Activated CD8-positive, alpha-beta memory T cell treated with anti-CD3 and anti-CD28 coated beads, Interleukin-2, amount 50 U/mL, for 1 hour (primary cell): ENCODE measurements around the gene CYTH3.
"Not testable (repeated sequence)": the region's sequence is repeated elsewhere in the genome, so short reads cannot be mapped to it uniquely, and the experiment has no call there.

Experiments used
- DNase-seq: peaks from one replicate; pipeline ENCODE4 v3.0.0-alpha.2; 2020; ENCODE audit errors: extremely low read depth

Gene CYTH3

DNA sequence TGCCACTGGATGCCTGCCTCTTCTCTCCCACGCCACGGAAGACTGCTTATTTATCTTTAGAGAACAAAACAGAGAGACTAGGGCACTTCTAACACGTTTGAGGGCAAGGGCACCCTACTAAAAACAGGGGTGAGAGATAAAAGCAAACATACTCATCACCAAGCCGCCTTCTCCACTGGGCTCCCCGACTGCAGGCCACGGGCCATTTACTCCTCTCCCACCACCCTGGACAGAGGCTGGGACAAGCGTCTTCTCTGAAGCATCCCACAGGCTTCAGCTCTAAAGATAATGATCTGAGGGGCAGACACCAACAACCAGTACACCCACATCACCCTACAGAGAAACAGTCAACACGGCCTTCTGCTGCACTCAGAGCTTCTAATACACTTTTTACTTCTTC is 78.7 kb downstream of the CYTH3 start:
- DNase-seq = no peak

DNA sequence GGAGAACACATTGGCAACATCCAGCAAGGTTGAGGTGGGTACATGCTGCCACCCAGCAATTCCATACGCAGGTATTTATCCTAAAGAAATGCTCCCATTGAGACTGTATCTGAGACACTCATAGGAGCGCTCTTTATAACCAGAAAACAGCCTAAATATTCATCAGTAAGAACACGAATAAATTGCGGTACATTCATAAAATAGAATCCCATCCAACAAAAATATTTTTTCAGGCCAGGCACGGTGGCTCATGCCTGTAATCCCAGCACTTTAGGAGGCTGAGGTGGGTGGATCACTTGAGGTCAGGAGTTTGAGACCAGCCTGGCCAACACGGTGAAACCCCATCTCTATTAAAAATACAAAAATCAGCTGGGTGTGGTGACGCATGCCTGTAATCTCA is 81.9 kb downstream of the CYTH3 start:
- not testable (repeated sequence) for DNase-seq

DNA sequence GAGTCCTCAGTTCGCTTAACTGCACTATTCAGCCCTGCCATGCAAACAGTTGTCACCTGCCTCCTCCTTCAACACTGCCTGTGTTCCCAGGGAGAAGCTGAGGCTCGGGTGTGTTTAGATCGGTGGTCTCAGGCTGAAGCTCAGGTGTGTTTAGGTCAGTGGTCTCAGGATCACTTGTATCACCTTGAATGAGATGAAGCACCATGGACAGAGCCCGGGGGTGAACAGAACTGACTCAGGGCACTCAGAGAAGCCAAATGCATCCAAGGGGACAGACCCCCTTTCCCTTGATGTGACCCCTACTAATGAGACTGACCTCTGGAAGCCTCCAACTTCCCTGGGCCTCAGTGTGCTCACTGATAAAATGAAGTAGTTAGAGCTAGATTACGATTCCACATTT is 84.0 kb downstream of the CYTH3 start:
- DNase-seq = no peak

DNA sequence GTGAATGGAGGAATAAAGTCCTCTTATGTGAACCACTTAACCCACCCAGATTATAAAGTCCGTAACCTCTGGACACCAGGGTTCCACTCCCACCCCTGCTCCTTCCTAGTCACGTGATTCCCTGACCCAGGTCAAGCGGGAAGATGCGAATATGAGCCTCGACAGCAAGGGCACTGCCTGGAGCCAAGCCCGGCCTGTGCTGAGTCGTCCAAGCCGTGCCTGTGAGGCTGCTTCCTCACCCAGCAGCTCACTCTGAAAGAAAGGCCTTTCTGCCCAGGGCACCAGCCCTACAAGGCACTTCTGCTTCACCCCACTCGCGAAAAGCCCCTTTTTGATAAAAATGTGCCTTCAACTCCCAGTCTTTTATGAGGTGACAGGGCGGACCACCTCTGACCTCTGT is 85.8 kb downstream of the CYTH3 start:
- no peak for DNase-seq

DNA sequence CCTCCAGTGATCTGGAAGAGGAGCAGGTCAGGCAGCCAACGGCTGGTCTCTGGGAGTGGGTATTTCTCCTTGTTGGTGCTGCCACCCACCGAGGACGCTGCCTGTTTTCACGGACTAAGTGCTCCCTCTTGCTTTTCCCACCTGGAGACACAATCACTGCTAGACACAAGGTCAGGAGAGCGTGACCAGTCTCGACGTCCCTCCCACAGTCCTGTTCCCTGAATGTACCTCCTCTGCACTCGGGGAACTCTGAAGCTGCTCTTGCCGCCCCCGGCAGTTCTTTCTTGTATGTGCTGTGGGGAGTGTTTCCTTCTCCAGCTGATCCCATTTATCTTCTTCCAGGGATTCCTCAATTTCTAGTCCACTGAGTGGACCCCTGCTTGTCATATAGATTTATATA is 89.4 kb downstream of the CYTH3 start:
- DNase-seq = no peak

DNA sequence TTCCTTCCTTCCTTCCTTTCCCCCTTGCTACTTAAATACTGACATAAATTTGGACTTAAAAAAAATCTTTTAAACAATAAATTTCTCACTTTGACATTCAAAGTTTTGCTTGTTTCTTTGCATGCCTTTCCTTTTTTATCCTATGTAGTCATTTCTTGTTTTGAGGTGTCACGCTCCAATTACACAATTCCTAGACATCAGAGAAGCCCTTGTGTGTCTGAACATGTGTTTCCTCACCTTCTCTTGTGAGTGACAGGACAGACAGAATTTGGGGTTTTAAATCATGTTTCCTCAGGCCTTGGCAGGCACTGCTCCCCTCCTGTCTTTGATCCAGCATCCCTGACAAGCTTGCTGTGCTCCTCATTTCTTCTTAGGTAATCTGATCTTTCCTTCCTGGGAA is 91.3 kb downstream of the CYTH3 start:
- no peak for DNase-seq

DNA sequence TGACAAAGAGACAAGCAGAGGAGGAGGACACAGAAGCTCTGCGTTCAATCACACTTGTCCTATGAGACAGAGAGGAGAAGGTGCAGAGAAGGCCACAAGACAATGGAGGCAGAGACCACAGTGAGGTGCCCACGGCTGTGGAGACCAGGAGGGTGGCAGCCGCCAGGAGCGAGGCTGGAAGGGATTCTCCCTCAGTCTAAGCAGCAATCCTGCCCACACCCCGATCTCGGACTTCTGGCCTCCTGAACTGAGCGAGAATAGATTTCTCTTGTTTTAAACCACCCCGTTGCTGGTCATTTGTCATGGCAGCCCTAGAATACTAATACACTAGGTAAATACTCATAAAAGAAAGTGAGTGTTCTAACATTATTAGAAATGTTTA is 92.1 kb downstream of the CYTH3 start:
- no peak for DNase-seq

DNA sequence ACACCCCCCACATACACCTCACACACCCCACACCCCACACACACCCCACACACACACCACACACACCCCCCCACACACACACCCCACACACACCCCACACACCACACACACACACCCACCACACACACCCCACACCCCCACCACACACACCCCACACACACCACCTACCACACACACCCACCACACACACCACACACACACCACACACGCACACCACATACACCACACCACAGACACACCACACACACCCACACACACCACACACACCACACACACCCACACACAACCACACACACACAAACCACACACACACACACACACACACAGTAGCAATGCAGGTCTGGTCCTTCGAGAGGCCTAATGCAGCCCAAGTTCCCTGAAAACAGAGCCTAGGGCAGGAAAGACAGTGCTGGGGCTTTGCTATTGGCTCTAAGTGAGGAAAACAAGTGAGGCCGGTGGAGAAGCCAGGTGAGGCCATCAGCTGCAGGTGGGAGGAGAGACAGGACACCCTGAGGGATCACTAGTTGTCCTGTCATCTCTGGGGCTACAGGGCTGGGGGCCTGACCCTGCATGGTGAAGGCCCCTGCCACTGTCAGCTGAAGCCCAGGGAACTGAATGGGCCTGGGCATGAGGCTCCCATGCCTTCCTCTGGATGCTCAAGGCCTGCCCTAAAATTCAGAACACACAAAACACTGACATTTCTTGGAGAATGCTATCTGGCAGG is 92.6 kb downstream of the CYTH3 start:
- DNase-seq = no peak

DNA sequence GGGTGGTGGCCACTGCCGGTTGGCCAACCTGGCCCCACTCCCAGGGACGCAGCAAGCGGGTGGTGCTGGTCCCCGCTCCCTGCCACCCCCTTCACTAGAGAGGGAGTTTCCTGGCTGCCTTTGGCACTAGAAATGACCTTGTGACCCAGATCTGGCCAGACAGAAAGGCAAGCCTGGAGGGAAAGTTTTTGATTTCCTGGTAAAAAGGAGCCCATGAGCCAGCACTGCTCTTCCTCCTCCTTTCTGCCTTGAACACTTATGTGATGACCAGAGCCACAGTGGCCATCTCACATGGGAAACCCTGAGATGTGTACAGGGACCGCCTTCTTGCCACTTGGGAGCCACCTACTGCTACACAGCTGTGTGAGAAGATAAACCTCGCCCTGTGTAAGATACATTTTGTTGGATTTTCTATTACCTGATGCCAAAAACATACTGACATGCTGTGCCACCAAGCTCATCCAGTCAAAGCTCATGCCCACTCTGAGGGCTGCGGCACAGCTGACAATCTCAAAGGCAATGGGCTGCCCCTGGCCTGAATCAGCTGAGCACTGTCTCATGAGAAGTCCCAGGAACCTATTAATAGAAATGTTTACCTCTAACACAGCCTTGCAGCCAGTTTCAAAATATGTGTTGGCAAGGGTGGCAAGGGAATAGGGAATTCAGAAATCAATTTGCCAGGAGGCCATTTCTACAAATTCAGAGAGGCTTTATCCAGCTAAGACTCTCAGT is 94.0 kb downstream of the CYTH3 start:
- no peak for DNase-seq

DNA sequence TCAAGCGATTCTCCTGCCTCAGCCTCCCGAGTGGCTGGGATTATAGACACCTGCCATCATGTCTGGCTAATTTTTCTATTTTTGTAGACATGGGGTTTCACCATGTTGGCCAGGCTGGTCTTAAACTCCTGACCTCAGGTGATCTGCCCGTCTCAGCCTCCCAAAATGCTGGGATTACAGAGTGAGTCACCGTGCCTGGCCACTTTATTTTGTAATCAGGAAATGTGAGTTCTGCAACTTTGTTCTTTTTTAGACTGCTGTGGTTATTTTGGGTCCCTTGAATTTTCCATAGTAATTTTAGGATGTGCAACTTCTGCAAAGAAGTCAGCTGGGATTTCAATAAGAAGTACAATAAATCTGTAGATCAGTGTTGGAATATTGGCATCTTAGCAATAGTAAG is 96.8 kb downstream of the CYTH3 start:
- DNase-seq = no peak

DNA sequence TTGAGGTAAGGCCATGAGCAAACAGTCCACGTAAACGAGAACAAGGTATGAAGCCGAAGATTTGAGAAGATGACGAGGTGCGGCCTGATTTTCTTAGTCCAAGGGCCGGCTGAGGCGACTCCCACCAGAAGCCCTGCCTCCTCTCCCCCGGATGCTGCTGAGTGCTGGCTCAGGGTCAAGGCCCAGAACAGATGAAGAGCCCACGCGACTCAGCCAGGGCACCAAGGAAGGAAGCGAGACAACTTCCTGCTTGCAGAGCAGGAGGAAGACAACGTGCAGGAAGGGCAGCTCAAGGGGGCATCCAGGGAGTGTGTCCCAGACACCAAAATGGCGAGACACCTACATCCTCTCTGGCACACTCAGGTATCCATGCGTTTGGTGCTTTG is 99.5 kb downstream of the CYTH3 start:
- no peak for DNase-seq

DNA sequence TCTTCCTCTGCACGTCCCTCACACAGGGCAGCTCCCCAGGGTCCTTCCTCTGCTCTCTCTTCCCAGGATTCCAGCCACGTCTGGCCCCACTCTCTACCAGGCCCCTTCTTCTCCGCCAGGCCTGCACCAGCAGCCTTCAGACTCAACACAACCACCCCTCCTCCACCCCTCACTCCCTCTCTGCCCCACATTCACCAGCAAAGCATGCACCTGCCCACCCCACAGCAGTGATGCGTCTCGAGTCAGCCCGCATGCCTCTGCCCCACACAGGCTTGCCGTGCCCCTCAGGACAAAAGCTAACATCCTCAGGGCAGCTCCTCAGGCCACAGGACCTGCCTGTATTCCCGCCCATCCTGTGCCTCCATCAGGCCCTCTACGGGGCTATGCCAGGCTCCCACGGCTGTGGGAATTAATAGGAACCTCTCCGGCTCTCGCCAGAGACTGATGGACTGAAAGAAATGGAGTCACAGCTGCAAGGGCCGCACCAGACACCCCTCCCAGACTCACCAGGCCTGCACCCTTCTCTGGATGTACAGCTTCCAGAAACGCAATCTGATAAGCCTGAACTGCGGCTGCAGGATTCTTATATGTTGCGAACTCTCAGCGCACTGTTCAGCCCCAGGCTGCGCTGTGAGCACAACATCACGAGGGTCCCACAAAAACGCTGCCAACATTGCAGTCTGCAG is 100.1 kb downstream of the CYTH3 start:
- DNase-seq = no peak

DNA sequence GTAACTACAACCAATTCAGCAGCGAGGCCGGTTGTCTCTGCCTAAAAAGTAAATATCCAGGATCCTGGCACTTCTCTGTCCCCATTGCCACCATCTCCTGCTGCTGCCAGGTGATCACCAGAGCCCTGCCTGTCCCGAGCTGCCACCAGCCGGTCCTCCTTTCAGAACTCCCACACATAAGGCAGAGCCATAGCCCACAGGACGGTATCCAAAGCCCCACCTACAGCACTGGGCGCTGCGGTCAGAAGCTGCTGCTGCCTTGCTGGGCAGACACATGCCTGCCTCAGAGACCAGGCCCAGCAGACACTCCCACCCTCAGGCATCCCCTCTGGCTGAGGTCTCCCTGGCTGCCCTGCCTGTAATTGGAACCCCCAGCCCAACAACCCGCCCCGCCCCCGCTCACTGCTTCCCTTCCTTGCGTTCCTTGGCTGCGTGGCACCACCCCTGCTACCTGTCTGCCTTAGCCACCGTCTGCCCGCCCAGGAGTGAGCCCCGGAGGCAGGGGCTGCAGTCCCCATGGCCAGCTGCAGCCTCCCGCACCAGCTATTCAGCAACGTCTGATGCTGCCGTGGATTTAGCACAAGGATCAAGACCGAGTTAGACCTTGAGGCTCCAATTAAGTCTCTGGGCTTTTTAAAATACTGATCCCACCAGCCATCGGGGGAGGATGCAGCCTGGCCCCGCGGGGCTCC is 100.7 kb downstream of the CYTH3 start:
- DNase-seq = no peak

DNA sequence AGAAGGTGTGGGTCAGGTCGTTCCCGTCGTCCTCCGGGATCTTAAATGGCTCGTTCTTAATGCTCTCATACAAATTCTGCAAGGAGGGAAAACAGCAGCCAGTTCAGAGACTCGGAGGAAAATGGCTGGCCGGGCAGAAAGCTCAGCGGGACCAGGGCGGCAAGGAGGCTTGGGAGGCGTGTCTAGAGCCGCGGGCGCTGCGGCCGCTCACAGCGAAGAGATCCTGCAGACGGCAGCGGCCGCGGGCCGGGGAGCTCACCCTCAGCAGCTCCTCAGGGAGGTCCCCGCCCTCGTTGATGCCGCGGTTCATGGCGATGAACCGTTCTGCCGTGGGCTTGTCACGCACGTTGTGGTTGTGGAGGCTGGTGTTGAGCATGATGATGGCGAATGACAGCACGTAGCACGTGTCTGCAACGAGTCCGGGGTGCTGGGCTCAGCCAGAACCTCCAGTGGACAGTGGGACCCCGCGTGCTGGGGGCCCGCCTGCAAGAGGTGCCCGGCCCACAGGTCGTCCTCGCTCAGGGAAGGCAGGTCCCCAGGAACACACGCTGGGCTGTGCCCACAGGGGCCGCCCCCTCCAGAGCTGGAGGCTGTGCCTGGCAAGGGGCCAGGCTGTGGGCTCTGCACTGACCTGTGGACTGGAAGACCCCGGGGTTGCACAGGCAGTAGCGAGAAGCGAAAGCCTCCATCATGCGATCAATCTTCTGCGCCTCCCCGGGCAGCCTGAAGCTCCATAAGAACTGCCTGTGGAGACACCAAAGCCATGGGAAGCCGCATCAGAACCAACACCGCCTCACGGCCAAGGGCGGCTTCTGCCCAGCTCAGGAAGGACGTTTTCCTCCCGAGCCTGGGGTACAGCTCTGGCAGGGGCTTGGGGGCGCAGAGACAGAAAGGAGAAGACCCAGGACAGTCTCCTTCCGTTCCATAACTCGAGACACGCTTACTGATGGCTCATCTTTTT is 101.6 kb downstream of the CYTH3 start:
- DNase-seq = no peak

DNA sequence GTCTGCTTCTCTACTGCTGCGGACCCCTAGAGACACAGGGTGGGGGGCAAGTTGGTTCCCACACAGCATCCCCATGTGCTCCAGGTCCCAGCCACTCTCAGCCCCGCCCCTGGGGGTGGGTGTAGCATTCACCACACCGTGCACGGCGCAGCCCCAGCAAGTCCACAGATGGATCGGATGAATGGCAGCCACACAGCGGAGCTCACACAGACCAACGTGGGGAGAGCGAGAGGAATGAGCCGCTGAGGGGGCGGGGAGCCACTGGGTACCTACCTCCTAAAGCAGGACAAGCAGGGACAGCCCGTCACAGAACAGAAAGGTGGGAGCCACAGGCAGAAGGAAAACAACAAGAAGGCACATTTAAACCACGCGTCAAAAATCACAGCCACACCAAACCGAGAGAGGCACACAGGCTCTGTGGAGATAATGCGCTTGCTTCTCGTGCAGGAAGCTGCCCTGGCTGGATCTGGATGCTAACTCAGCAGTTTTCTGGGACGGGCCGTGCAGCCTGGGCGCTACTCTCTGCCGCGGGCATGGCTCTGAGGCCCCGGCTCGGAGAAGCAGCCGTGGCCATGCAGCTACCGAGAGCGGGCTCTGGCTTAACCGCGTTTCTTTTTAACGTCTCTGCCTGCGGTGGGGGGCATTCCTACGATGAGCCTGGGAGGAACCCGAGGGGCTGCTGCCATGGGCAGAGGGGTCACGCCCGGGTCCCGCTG is 102.5 kb downstream of the CYTH3 start:
- DNase-seq = no peak

DNA sequence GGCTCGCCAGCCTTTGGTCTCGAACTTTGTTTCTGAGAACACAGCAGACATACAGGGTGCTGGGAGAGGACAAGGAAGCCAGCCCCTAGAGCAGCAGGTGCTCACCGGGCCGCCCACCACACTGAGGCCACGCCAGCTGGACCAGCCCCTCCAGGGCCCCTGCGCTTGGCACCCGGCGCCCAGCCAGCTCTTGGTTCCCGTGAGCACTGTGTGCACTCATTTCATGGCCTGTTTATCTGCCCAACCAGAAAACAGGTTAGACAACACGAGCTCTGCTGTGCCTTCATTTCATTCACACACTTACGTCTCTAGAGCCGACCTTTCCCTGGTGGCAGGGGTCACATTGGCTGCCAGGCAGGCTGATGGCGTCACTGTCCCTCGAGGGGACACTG is 104.0 kb downstream of the CYTH3 start:
- no peak for DNase-seq

DNA sequence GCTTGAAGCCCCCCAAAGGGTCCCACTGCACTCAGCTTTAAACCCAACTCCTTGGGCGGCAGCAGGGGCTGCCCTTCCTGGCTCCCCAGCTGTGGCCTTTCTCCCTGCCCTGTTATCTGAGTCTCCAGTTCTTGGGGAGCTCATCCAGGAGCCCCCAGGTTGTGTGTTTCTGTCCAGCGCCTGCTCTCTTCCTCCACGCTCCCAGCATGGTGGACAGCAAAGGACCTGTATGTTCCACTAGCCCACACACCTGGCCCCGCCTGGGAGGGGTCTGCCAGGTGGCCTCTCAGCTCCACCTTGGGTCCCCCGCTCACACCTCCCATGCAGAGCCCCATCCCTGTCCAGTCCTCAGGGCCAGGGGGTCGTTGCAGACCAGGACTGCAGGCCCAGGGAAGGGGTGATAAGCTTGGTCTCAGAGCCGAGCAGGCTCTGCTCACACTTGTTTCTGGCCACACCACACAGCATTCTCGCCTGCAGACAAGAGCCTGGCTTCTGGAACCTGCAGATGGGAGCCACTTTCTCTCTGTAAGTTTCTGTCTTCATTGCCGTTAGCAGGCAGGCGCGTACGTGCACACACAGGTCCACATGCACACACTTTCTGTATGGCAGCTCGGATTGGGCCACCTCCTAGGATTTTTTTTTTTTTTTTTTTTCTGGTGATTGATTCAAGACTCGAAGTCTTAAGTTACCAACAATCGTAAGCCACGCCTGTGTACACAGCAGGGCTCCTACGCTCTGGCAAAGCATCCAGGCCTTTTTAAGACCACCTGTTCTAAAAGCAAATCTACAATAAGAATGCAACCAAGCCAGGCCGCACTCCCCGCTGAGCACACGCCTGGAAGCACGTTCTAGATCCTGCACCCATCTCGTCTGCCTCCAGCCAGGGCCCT is 104.6 kb downstream of the CYTH3 start:
- no peak for DNase-seq

DNA sequence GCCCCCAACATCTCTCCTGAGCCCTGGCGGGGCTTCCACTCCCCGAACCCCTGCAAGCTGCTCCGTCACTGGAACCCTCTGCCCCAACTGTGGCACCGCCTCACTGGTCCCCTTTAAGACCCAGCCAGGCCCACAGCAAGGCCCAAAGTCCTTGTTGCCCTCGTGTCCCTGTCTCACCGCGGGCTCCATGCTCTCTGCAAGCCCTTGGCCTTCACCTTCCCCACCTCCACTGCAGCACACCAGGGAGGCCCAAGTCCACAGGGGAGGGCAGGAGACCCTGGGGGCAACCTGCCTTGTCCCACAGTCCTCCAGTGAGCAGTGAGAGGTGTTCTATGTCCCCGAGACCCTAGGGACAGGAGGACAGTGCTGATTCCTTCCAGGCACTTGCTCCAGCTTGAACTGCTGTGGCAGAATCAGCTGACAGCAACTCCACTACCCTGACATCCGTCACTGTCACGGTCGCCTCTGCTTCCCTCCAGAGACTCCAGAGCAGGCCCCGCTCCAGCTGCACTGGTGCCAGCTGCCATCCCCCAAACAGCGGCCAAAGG is 105.3 kb downstream of the CYTH3 start:
- no peak for DNase-seq

DNA sequence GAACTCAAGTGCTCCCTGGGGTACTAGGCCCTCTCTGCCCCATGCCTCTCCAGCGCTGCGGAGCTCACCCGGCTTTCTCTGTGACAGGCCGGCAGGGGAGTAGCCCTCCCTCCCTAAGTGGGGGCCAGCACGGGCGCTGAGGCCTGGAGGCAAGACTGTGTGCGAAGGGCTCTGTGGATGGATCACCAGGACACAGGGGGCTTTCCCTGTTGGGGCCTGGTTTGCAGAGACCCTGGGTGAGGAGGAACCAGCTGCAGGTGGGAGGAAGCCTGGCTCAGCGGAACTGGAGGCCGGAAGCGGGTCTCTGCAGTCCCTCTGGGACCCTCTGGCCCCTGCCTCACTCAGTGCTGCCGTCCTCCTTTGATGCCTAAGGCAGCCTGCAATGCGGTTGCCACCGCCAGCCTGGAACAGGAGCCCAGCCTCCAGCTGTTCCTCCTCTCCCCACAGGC is 106.0 kb downstream of the CYTH3 start:
- no peak for DNase-seq
